GM18505 (cell line): ENCODE data around the gene KIF19.

Source experiments
- ATAC-seq: cut with Tn5 transposase; IDR thresholded peaks from one replicate; pipeline ENCODE4 v1.9.1; 2021; ENCODE audit not compliant: unreplicated experiment
- POLR2A ChIP-seq: IDR thresholded peaks from 4 replicates; pipeline ENCODE4 v1.6.1; 2011; ENCODE audit warnings: borderline replicate concordance; ENCODE audit not compliant: insufficient read depth, insufficient read length; ENCODE audit errors: extremely low read depth

Gene KIF19

GRCh38 chr17:74389084-74389753 lies 63.2 kb downstream of the KIF19 start:
- ATAC-seq, result no peak
- TF ChIP-seq POLR2A, result no peak

- ATAC-seq, result no peak
- no peak for TF ChIP-seq POLR2A
These were observed 64.1 kb downstream of the KIF19 start for GRCh38 chr17:74389937-74390679.

GRCh38 chr17:74390680-74391653 lies 64.9 kb downstream of the KIF19 start:
- no peak for ATAC-seq

GRCh38 chr17:74391771-74392170 lies 65.7 kb downstream of the KIF19 start:
- TF ChIP-seq POLR2A, result no peak
- ATAC-seq, result no peak

More at GRCh38 chr17:74390680-74391653, 64.9 kb downstream of the KIF19 start:
- no peak for TF ChIP-seq POLR2A

- no peak for ATAC-seq
- TF ChIP-seq POLR2A, result no peak
These were observed 66.8 kb downstream of the KIF19 start for GRCh38 chr17:74392848-74393247.

GRCh38 chr17:74393346-74393942 lies 67.4 kb downstream of the KIF19 start:
- TF ChIP-seq POLR2A, result no peak
- no peak for ATAC-seq

GRCh38 chr17:74394275-74394950 lies 68.4 kb downstream of the KIF19 start:
- ATAC-seq, result no peak
- TF ChIP-seq POLR2A, result no peak

GRCh38 chr17:74394977-74395376 lies 69.0 kb downstream of the KIF19 start:
- no peak for ATAC-seq
- no peak for TF ChIP-seq POLR2A

- ATAC-seq, result no peak
- no peak for TF ChIP-seq POLR2A
These were observed 70.5 kb downstream of the KIF19 start for GRCh38 chr17:74396567-74396966.

- no peak for TF ChIP-seq POLR2A
These were observed 76.0 kb downstream of the KIF19 start for GRCh38 chr17:74402048-74402447.

GRCh38 chr17:74403512-74404137 lies 77.6 kb downstream of the KIF19 start:
- no peak for ATAC-seq
- TF ChIP-seq POLR2A, result no peak

More at GRCh38 chr17:74402048-74402447, 76.0 kb downstream of the KIF19 start:
- no peak for ATAC-seq

GRCh38 chr17:74404218-74404617 lies 78.2 kb downstream of the KIF19 start:
- no peak for TF ChIP-seq POLR2A
- ATAC-seq, result no peak
